Measurements from ENCODE around the gene FGF14.

The FGF14 gene

DNA sequence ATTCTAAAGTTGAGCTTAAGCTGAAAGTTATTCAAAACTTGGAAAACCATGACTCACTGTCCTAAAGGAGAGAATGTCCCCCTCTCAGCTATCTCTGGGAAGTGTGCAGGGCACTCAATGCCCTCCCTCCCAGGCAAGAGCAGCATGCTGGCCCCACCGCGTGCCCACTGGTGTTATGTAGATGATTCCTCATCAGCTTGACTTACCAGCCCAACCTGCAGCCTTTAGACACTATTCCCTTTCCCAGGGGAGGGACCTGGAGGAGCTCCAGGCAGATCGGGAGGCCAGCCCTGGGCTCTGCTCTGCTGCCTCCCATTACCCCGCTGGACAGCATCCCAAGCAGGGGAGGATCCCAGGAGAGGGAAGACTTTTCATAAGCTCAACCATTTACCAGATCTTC, 124.6 kb downstream of the FGF14 start:
- Histone ChIP-seq H2AFZ (ENCODE audit: low read depth, low read length, severe bottlenecking) (no peak overlapping the region), H3K79me2 (ENCODE audit: insufficient read depth, low read length) (no peaks in the 10 kb centered on the region), H3K36me3 (ENCODE audit: low read length) (no peaks in the 10 kb centered on the region), H4K20me1 (ENCODE audit: low read depth, low read length) (no peaks in the 10 kb centered on the region), H3K9ac (ENCODE audit: low read length) (no peak overlapping the region), H3F3A (ENCODE audit: insufficient read depth) (no peaks in the 10 kb centered on the region), H3K4me2 (ENCODE audit: low read depth, low read length, poor library complexity, severe bottlenecking) (no peak overlapping the region), H3K9me3 (ENCODE audit: insufficient read depth, low read length) (no peaks in the 10 kb centered on the region), H3K27ac (ENCODE audit: low read depth, low read length) (no peak overlapping the region), H3K4me3 (ENCODE audit: insufficient read depth, low read length, poor library complexity, severe bottlenecking) (no peak overlapping the region), H3K9me2 (replicated peaks; ENCODE audit: insufficient read depth, low read length) (no peaks in the 10 kb centered on the region), H3K27me3 (ENCODE audit: low read length) (no peaks in the 10 kb centered on the region)
- no peak for TF ChIP-seq EZH2phosphoT487 (conservative IDR thresholded peaks at IDR 0.05; ENCODE audit: low read length)
- TF ChIP-seq, protein P1, sequence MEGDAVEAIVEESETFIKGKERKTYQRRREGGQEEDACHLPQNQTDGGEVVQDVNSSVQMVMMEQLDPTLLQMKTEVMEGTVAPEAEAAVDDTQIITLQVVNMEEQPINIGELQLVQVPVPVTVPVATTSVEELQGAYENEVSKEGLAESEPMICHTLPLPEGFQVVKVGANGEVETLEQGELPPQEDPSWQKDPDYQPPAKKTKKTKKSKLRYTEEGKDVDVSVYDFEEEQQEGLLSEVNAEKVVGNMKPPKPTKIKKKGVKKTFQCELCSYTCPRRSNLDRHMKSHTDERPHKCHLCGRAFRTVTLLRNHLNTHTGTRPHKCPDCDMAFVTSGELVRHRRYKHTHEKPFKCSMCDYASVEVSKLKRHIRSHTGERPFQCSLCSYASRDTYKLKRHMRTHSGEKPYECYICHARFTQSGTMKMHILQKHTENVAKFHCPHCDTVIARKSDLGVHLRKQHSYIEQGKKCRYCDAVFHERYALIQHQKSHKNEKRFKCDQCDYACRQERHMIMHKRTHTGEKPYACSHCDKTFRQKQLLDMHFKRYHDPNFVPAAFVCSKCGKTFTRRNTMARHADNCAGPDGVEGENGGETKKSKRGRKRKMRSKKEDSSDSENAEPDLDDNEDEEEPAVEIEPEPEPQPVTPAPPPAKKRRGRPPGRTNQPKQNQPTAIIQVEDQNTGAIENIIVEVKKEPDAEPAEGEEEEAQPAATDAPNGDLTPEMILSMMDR (IDR thresholded peaks at IDR 0.05; ENCODE audit: insufficient read depth, low read length, poor library complexity, severe bottlenecking) = no peak

DNA sequence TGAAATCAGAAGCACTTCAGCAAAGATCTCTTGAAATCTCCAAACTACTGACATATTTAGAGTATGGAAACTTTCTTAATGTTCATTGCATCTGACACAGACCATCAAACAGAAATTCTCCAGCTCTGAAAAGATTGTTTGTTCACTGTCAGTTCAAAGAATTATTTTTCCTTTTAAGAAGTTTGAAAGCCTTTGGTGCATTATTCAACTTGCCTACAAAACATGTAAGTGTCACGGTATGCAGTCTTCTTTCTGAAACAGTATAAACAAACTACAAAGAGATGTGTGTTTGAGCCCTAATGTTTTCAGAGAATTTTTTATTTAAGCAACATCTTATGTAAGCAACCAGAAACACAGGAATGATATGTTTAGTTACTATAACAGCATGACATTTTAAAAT, 125.4 kb downstream of the FGF14 start:
- Histone ChIP-seq H4K20me1 (ENCODE audit: low read depth, low read length) (no peaks in the 10 kb centered on the region), H3K9me2 (replicated peaks; ENCODE audit: insufficient read depth, low read length) (no peaks in the 10 kb centered on the region), H3K27me3 (ENCODE audit: low read length) (no peaks in the 10 kb centered on the region), H3K27ac (ENCODE audit: low read depth, low read length) (no peak overlapping the region), H3F3A (ENCODE audit: insufficient read depth) (no peaks in the 10 kb centered on the region), H3K36me3 (ENCODE audit: low read length) (no peaks in the 10 kb centered on the region), H3K9ac (ENCODE audit: low read length) (no peak overlapping the region), H2AFZ (ENCODE audit: low read depth, low read length, severe bottlenecking) (no peak overlapping the region), H3K9me3 (ENCODE audit: insufficient read depth, low read length) (no peaks in the 10 kb centered on the region), H3K4me3 (ENCODE audit: insufficient read depth, low read length, poor library complexity, severe bottlenecking) (no peak overlapping the region), H3K79me2 (ENCODE audit: insufficient read depth, low read length) (no peaks in the 10 kb centered on the region), H3K4me2 (ENCODE audit: low read depth, low read length, poor library complexity, severe bottlenecking) (no peak overlapping the region)
- TF ChIP-seq, protein P1 (IDR thresholded peaks at IDR 0.05; ENCODE audit: insufficient read depth, low read length, poor library complexity, severe bottlenecking) = no peak
- TF ChIP-seq EZH2phosphoT487 (conservative IDR thresholded peaks at IDR 0.05; ENCODE audit: low read length) = no peak

DNA sequence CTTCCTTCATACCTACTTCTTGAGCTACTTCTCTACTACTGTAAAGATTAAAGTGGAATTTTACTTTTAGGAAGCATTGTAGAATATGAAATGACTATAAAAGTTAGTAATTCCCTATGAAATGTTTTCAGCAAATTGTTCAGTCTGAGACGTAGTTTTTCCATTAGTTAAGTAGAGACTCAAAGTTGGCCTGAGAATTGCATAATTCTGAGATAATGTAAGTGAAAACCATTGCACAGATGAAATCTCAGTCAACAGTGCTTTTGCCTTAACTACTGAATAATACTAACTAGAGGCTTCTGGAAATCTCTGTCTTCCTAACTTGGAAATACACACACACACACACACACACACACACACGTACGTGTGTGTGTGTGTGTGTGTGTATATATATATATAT, 125.9 kb downstream of the FGF14 start:
- Histone ChIP-seq H3K9ac (ENCODE audit: low read length) (no peak overlapping the region), H2AFZ (ENCODE audit: low read depth, low read length, severe bottlenecking) (no peak overlapping the region), H3K27ac (ENCODE audit: low read depth, low read length) (no peak overlapping the region), H3F3A (ENCODE audit: insufficient read depth) (no peaks in the 10 kb centered on the region), H3K4me3 (ENCODE audit: insufficient read depth, low read length, poor library complexity, severe bottlenecking) (no peak overlapping the region), H4K20me1 (ENCODE audit: low read depth, low read length) (no peaks in the 10 kb centered on the region), H3K4me2 (ENCODE audit: low read depth, low read length, poor library complexity, severe bottlenecking) (no peak overlapping the region), H3K9me2 (replicated peaks; ENCODE audit: insufficient read depth, low read length) (no peaks in the 10 kb centered on the region), H3K79me2 (ENCODE audit: insufficient read depth, low read length) (no peaks in the 10 kb centered on the region), H3K36me3 (ENCODE audit: low read length) (no peaks in the 10 kb centered on the region), H3K27me3 (ENCODE audit: low read length) (no peaks in the 10 kb centered on the region), H3K9me3 (ENCODE audit: insufficient read depth, low read length) (no peaks in the 10 kb centered on the region)
- TF ChIP-seq, protein P1 (IDR thresholded peaks at IDR 0.05; ENCODE audit: insufficient read depth, low read length, poor library complexity, severe bottlenecking) = no peak
- TF ChIP-seq EZH2phosphoT487 (conservative IDR thresholded peaks at IDR 0.05; ENCODE audit: low read length) = no peak
